Fibroblast of lung (primary cell): ENCODE results near the gene CYTH4.

Experiments used
- CTCF ChIP-seq, 2 donors: IDR thresholded peaks in 1 of 2; conservative IDR thresholded peaks in 1 of 2; 1 replicate in 1 of 2; 2 replicates in 1 of 2; pipeline ENCODE4 v1.5.1; 2011 to 2012; ENCODE audit warnings: low read length in 2 of 2, control low read depth in 1 of 2, inconsistent platforms in 1 of 2, low read depth in 1 of 2, mild to moderate bottlenecking in 1 of 2
- EZH2 ChIP-seq: IDR thresholded peaks from 2 replicates; pipeline ENCODE4 v1.5.1; 2012; ENCODE audit warnings: low read length, control low read depth, mild to moderate bottlenecking; ENCODE audit errors: missing control alignments

- TF ChIP-seq CTCF (conservative IDR thresholded peaks at IDR 0.05 in 1 of 2, IDR thresholded peaks at IDR 0.05 in 1 of 2; ENCODE audit: low read depth in 1 of 2, low read length in 2 of 2): no peak
- TF ChIP-seq EZH2: no peak
Measured at GRCh38 chr22:37355174-37355573, 72.9 kb downstream of the CYTH4 start.
